ENCODE data around the gene ELFN2.

Gene ELFN2

GRCh38 chr22:37419969-37420685, 7.2 kb downstream of the ELFN2 start:
- H3K4me3 ChIP-seq, result peak overlapping the region; percentile 38 to 63 (median 48); a peak in 19 of 20 replicates
- H3K36me3 ChIP-seq, result no peaks in the 10 kb centered on the region
- H4K20me1 ChIP-seq, result peaks cover 0 to 91% (median 40%) of the 10 kb centered on the region in 11 experiments; a peak in 16 of 22 replicates
- no peak for TF ChIP-seq Cebpa-rat (IDR thresholded peaks at IDR 0.05)
- no peaks in the 10 kb centered on the region for H3K9me3 ChIP-seq (replicated peaks in 1 of 11)
- peak overlapping the region; percentile 61 to 94 (median 81) for H3K4me2 ChIP-seq
- peak overlapping the region in 2 of 11 experiments; percentile 0 to 38; a peak in 2 of 22 replicates for H3K9ac ChIP-seq
- H3K27ac ChIP-seq, result no peak overlapping the region
- peaks cover 32 to 62% (median 54%) of the 10 kb centered on the region in 10 experiments for H3K4me1 ChIP-seq
- peaks cover 81 to 100% (median 88%) of the 10 kb centered on the region in 11 experiments for H3K27me3 ChIP-seq

GRCh38 chr22:37419370-37419968, 7.8 kb downstream of the ELFN2 start:
- H3K4me2 ChIP-seq, result peak overlapping the region; percentile 61 to 94 (median 81)

DNA sequence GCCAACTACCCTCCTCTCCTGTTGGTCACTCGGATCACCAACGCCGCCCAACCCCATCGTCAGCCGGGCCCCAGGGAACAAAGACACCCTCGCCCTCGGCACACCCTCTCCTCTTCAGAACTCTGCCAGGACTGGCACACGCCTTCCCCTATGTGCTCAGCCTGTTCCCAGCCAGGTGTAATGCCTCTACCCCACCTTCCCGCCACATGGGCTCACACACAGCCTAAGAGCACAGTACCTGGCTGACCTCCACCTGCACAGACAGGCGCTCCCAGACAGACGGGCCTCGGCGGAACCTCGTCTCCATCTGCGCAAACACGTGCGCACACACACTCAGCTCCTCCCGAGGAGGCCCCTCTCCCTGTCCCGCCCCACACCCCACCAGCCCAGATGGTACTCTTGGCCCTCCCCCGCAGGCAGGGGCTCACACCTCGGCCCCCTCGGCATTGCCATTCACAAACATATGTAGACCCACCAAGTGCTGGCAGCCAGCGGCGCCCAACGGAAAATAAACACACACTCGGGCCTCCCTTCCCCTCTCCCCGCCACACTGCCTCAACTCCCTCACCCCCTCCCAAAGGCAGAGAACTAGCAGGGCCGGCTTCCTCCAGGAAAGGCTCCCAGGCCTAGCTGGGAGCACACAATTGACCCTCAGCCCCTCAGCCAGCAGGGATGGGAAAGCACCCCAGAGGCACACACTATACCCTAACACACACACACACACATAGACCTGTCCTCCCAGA, 8.5 kb downstream of the ELFN2 start:
- peak overlapping the region in 1 of 10 experiments; percentile 63; a peak in 2 of 20 replicates for H3K4me3 ChIP-seq
- H4K20me1 ChIP-seq, result peaks cover 0 to 83% (median 37%) of the 10 kb centered on the region in 11 experiments; a peak in 16 of 22 replicates
- H3K4me2 ChIP-seq, result peak overlapping the region in 10 of 11 experiments; percentile 61 to 86 (median 78); a peak in 19 of 22 replicates
- H3K27ac ChIP-seq, result no peak overlapping the region
- H3K36me3 ChIP-seq, result no peaks in the 10 kb centered on the region
- TF ChIP-seq Cebpa-rat (IDR thresholded peaks at IDR 0.05), result no peak
- H3K9me3 ChIP-seq (replicated peaks in 1 of 11), result no peaks in the 10 kb centered on the region
- peaks cover 32 to 53% (median 47%) of the 10 kb centered on the region in 10 experiments for H3K4me1 ChIP-seq
- H3K27me3 ChIP-seq, result peaks cover 68 to 96% (median 75%) of the 10 kb centered on the region in 11 experiments
- no peak overlapping the region for H3K9ac ChIP-seq

More at GRCh38 chr22:37419370-37419968, 7.8 kb downstream of the ELFN2 start:
- no peak for TF ChIP-seq Cebpa-rat (IDR thresholded peaks at IDR 0.05)
- Histone ChIP-seq H3K27ac (no peak overlapping the region), H3K9ac (0 out of 22 replicates have a peak overlapping the region, but pooled peaks of 1 of the 11 experiments have one; percentile 13), H3K4me1 (peaks cover 32 to 59% (median 51%) of the 10 kb centered on the region in 10 experiments), H3K9me3 (replicated peaks in 1 of 11) (no peaks in the 10 kb centered on the region), H4K20me1 (peaks cover 0 to 90% (median 37%) of the 10 kb centered on the region in 11 experiments; a peak in 16 of 22 replicates), H3K4me3 (peak overlapping the region; percentile 38 to 63 (median 48); a peak in 17 of 20 replicates), H3K36me3 (no peaks in the 10 kb centered on the region), H3K27me3 (peaks cover 74 to 100% (median 82%) of the 10 kb centered on the region in 11 experiments)

DNA sequence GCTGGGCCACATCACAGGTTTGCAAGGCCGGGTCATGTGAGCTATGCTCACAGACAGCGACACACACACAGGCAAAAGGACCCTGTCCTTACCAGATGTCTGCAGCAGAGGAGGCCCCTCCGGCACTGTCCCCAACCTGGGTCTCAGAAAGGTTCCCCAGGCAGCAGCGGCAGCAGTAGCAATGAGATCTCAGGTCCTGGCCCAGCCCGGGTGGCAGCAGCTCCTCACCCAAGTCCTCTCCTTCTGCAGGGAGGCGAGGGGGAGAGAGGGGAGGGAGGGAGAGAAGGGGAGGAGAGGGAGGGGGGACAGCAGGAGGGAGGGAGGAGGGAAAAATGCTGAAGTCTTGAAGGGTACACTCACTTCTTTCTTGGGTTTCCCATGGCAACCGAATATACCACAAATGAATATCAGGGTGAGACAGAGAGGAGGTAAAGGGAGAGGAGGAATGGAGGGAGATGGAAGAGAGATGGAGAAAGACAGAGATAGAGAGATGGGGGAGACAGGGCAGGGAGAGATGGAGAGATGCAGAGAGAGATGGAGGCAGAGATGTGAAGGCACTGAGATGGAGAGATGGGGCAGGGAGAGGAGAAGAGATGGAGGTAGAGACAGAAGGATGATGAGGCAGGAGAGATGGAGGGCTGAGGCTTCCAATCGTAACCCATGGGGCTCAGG, 9.5 kb downstream of the ELFN2 start:
- H3K36me3 ChIP-seq, result no peaks in the 10 kb centered on the region
- no peak overlapping the region for H3K27ac ChIP-seq
- no peak overlapping the region for H3K9ac ChIP-seq
- no peaks in the 10 kb centered on the region for H3K9me3 ChIP-seq (replicated peaks in 1 of 11)
- peak overlapping the region in 5 of 11 experiments; percentile 70 to 86 (median 76); a peak in 9 of 22 replicates for H3K4me2 ChIP-seq
- peaks cover 35 to 59% (median 53%) of the 10 kb centered on the region in 10 experiments for H3K4me1 ChIP-seq
- TF ChIP-seq Cebpa-rat (IDR thresholded peaks at IDR 0.05), result no peak
- no peak overlapping the region for H3K4me3 ChIP-seq
- H4K20me1 ChIP-seq, result peaks cover 0 to 81% (median 37%) of the 10 kb centered on the region in 11 experiments; a peak in 16 of 22 replicates
- peaks cover 58 to 86% (median 65%) of the 10 kb centered on the region in 11 experiments for H3K27me3 ChIP-seq

- H3K27me3 ChIP-seq, result peaks cover 52 to 81% (median 60%) of the 10 kb centered on the region in 11 experiments
- no peak overlapping the region for H3K9ac ChIP-seq
- peaks cover 0 to 86% (median 37%) of the 10 kb centered on the region in 11 experiments; a peak in 16 of 22 replicates for H4K20me1 ChIP-seq
- peak overlapping the region in 9 of 11 experiments; percentile 70 to 86 (median 79); a peak in 16 of 22 replicates for H3K4me2 ChIP-seq
- no peak for TF ChIP-seq Cebpa-rat (IDR thresholded peaks at IDR 0.05)
- no peaks in the 10 kb centered on the region for H3K9me3 ChIP-seq (replicated peaks in 1 of 11)
- peaks cover 41 to 64% (median 58%) of the 10 kb centered on the region in 10 experiments for H3K4me1 ChIP-seq
- H3K27ac ChIP-seq, result no peak overlapping the region; a peak in 1 of 22 replicates
- no peak overlapping the region for H3K4me3 ChIP-seq
- H3K36me3 ChIP-seq, result no peaks in the 10 kb centered on the region
These were observed 10.0 kb downstream of the ELFN2 start for GRCh38 chr22:37417264-37417663.

GRCh38 chr22:37416827-37417226, 10.5 kb downstream of the ELFN2 start:
- no peaks in the 10 kb centered on the region for H3K9me3 ChIP-seq (replicated peaks in 1 of 11)
- H3K27ac ChIP-seq, result no peak overlapping the region; a peak in 1 of 22 replicates
- H4K20me1 ChIP-seq, result peaks cover 0 to 84% (median 37%) of the 10 kb centered on the region in 11 experiments; a peak in 16 of 22 replicates
- no peak overlapping the region for H3K9ac ChIP-seq
- peaks cover 42 to 69% (median 62%) of the 10 kb centered on the region in 10 experiments for H3K4me1 ChIP-seq
- peaks cover 48 to 76% (median 55%) of the 10 kb centered on the region in 11 experiments for H3K27me3 ChIP-seq
- H3K36me3 ChIP-seq, result no peaks in the 10 kb centered on the region
- no peak overlapping the region for H3K4me3 ChIP-seq
- no peak for TF ChIP-seq Cebpa-rat (IDR thresholded peaks at IDR 0.05)
- H3K4me2 ChIP-seq, result peak overlapping the region; percentile 38 to 86 (median 76)

GRCh38 chr22:37416389-37416788, 10.9 kb downstream of the ELFN2 start:
- Histone ChIP-seq H3K9me3 (replicated peaks in 1 of 11) (no peaks in the 10 kb centered on the region), H3K4me2 (peak overlapping the region; percentile 38 to 86 (median 76)), H3K36me3 (no peaks in the 10 kb centered on the region), H3K9ac (0 out of 22 replicates have a peak overlapping the region, but pooled peaks of 1 of the 11 experiments have one; percentile 28), H4K20me1 (peaks cover 0 to 80% (median 36%) of the 10 kb centered on the region in 11 experiments; a peak in 16 of 22 replicates), H3K4me1 (peaks cover 42 to 72% (median 66%) of the 10 kb centered on the region in 10 experiments), H3K27ac (no peak overlapping the region; a peak in 1 of 22 replicates), H3K4me3 (no peak overlapping the region), H3K27me3 (peaks cover 44 to 72% (median 51%) of the 10 kb centered on the region in 11 experiments)
- no peak for TF ChIP-seq Cebpa-rat (IDR thresholded peaks at IDR 0.05)

- peaks cover 0 to 80% (median 24%) of the 10 kb centered on the region in 11 experiments; a peak in 15 of 22 replicates for H4K20me1 ChIP-seq
- no peak overlapping the region for H3K4me3 ChIP-seq
- no peak overlapping the region for H3K9ac ChIP-seq
- peaks cover 32 to 67% (median 39%) of the 10 kb centered on the region in 11 experiments for H3K27me3 ChIP-seq
- H3K4me1 ChIP-seq, result peaks cover 41 to 74% (median 67%) of the 10 kb centered on the region in 10 experiments
- H3K9me3 ChIP-seq (replicated peaks in 1 of 11), result no peaks in the 10 kb centered on the region
- H3K4me2 ChIP-seq, result peak overlapping the region in 9 of 11 experiments; percentile 70 to 86 (median 79); a peak in 14 of 22 replicates
- no peaks in the 10 kb centered on the region for H3K36me3 ChIP-seq
- no peak for TF ChIP-seq Cebpa-rat (IDR thresholded peaks at IDR 0.05)
- H3K27ac ChIP-seq, result no peak overlapping the region
These were observed 12.1 kb downstream of the ELFN2 start for GRCh38 chr22:37415210-37415609.

All from BLaER1 treated with 17β-estradiol and CSF1 and Interleukin-3, amounts not matched to agents 10 nM and 100 nM (cell line).